Mucosa of descending colon (tissue), 3 donors: ENCODE measurements around the gene ZNF724. TPM values are rescaled to one million over a fixed set of nuclear protein-coding genes. Genes with fewer than 3 reads are reported as not detected.
"Not testable (repeated sequence)": the region's sequence is repeated elsewhere in the genome, so short reads cannot be mapped to it uniquely, and the experiment has no call there.

Experiments used
- ATAC-seq: fragments of 200-7000 bp; cut with Tn5 transposase; one replicate; pipeline ENCODE4 v1.9.1; 2020; ENCODE audit warnings: mild to moderate bottlenecking, moderate library complexity
- DNase-seq, 3 donors: peaks; one replicate each; pipeline ENCODE4 v3.0.0-alpha.2; 2020
- H3K36me3 ChIP-seq: fragments of 200-600 bp; one replicate; pipeline ENCODE4 v1.8.0; 2021; ENCODE audit warnings: low read depth, mild to moderate bottlenecking
- H3K4me1 ChIP-seq: fragments of 200-600 bp; one replicate; pipeline ENCODE4 v1.8.0; 2021; ENCODE audit warnings: low read depth, mild to moderate bottlenecking
- H3K4me3 ChIP-seq: fragments of 200-600 bp; one replicate; pipeline ENCODE4 v1.8.0; 2021; ENCODE audit warnings: mild to moderate bottlenecking
- H3K9me3 ChIP-seq: fragments of 200-600 bp; one replicate; pipeline ENCODE4 v1.8.0; 2021; ENCODE audit warnings: mild to moderate bottlenecking
- CTCF ChIP-seq: fragments of 200-600 bp; IDR thresholded peaks from one replicate; pipeline ENCODE4 v1.8.0; 2022; ENCODE audit warnings: antibody characterized with exemption, mild to moderate bottlenecking
- intact Hi-C, 2 donors: fragments of 100-400 bp; cut with DNase I in 1 of 2; cut with micrococcal nuclease in 1 of 2; formaldehyde crosslinking; loops; one replicate each; pipeline versions ENCODE4 v1.11.0 to v1.11.1; 2022; cut with DNase I, micrococcal nuclease
- long read RNA-seq, 2 donors: library from polyadenylated mRNA; unstranded; transcript quantifications; one replicate each; pipeline ENCODE4 v2.0.0, GENCODE V29; 2019 to 2021
- total RNA-seq, 3 donors: library from RNA; stranded (reverse); fragmentation: NEBNext Ultra II Directional in 2 of 3; extraction: Animal tissue kit (Norgen Biotek cat#: 25700) in 2 of 3; gene quantifications; one replicate each; pipeline versions ENCODE4 v1.2.1 to v1.2.4, GENCODE V29; 2021 to 2023
- donor health status: DM: no; HTN: no; CAD: no; lungs with moderate emphysema.
- donor health status: DM: no; HTN: no; CAD: no.
- donor health status: DM: no; HTN: yes; CAD: no.

Gene ZNF724
- 1 to 10 TPM; 2.5 to 4.4 (median 2.7) TPM for total RNA-seq
- long read RNA-seq, donor 1: 0 reads
- long read RNA-seq, donor 2: 0 reads

DNA sequence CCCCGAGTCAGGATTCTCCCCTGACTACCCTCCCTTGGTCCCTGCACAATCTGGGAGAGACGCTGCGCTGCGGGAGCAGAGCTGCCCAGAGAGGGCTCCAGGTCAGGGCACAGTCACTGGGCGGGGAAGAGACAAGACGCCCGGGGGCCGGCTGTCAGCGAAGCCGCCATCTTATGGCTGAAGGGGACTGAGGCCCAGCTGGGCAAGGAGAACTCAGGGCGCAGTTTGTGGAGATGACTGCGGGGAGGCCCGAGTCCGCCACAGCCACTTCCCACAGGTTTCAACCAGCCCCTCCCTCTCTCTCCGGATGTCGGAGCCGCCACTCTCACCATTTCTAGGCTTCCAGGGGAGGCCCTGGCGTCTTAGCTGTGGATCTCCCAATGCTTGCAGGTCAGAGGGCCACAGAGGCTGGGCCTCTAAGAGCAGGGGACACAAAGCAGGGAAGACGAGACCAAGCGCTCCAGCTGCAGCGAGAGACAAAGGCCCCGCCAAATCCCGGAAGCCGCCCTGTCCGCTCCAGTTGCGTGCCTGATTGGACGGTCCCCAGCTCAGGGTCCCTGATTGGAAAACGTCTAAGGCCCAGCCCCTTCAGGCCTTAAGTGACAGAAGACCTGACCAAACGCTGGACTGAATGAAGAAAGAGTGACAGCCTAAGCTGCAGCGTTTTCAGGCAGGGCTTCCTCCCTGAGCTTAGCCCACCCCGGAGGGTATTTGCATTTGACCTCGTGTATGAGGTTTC, at the start of gene ZNF724:
TSS of gene ZNF724 (minus strand) at position 484 of the 739 bp plus-strand sequence. CDS start at position 332, 152 bp downstream.
- ATAC-seq (peak; percentile 98), DNase-seq (peak; percentile 93 to 94 (median 94))
- TF ChIP-seq CTCF: no peak

GRCh38 chr19:23294141-23294540, 43.9 kb upstream of the ZNF724 start:
- Histone ChIP-seq H3K4me1 (no peaks in the 10 kb centered on the region), H3K4me3 (no peak overlapping the region), H3K9me3 (peaks cover 3% of the 10 kb centered on the region), H3K36me3 (no peaks in the 10 kb centered on the region)
- ATAC-seq (no peak), DNase-seq (no peak)
- intact Hi-C loops: no loop called here
- no peak for TF ChIP-seq CTCF

More for the DNA sequence above, at the start of gene ZNF724:
- H3K9me3 ChIP-seq: no peaks in the 10 kb centered on the region
- intact Hi-C loops: no loop called here
- no peaks in the 10 kb centered on the region for H3K36me3 ChIP-seq
- H3K4me1 ChIP-seq: peaks cover 3% of the 10 kb centered on the region
- H3K4me3 ChIP-seq: peak within 1 kb of the TSS; percentile 36

- DNase-seq, intact Hi-C loops: not testable (repeated sequence)
These were observed 39.8 kb upstream of the ZNF724 start for GRCh38 chr19:23289966-23290365.

DNA sequence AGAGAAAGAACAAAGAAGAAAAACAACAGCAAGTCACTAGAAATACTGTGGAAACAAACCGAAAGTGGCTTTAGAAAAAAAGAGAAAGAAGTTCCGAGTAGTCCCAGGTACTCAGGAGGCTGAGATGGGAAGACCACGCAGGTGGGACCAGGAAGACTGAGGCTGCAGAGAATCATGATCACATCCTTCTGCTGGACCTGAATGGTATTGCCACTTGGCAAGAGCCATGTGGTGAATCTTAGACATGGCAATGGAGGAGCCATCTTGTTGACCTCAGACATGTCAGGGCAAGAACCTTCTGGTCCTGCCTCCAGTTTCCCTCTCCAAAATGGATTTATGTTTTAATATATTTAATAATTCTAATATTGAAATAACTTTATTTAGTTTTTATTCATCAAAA, 37.4 kb upstream of the ZNF724 start:
- H3K36me3 ChIP-seq: no peaks in the 10 kb centered on the region
- intact Hi-C loops: no loop called here
- no peak overlapping the region for H3K4me3 ChIP-seq
- DNase-seq (no peak), ATAC-seq (no peak)
- H3K4me1 ChIP-seq: no peaks in the 10 kb centered on the region
- H3K9me3 ChIP-seq: peaks cover 9% of the 10 kb centered on the region
- TF ChIP-seq CTCF: no peak

More at GRCh38 chr19:23289966-23290365, 39.8 kb upstream of the ZNF724 start:
- not testable (repeated sequence) for H3K36me3 ChIP-seq, ATAC-seq, H3K4me1 ChIP-seq, H3K9me3 ChIP-seq, H3K4me3 ChIP-seq

DNA sequence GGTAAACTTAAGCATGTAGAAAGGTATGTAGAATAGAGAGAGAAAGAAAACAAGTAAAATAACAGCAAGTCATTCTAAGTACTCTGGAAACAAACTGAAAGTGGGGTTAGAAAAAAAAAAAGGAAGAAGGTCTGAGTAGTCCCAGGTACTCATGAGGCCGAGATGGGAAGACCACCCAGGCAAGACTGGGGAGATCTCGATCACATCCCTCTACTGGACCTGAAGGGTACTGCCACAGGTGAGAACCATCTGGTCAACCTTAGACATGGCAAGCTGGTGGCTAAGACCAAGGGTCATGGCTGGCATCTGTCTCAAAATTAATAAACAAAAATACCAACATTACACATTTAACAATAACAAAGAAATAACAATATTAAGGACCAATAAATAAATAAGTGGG, 36.3 kb upstream of the ZNF724 start:
- Histone ChIP-seq H3K4me1 (no peaks in the 10 kb centered on the region), H3K36me3 (no peaks in the 10 kb centered on the region), H3K9me3 (peaks cover 9% of the 10 kb centered on the region), H3K4me3 (no peak overlapping the region)
- no peak for TF ChIP-seq CTCF
- DNase-seq (no peak), ATAC-seq (no peak)
- intact Hi-C loops: no loop called here

DNA sequence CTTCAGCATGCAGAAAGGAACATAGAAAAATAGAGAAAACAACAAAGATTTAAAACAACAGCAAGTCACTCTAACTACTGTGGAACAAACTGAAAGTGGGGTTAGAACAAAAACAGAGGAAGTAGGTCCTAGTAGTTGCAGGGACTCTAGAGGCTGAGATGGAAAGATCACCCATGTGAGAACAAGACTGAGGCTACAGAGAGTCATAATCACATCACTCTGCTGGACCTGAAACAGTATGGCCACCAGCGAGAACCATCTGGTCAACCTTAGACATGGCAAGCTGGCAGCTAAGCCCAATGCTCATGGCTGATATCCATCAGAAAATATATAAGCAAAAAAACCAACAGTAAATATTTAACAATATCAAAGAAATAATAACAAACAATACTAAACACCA, 35.8 kb upstream of the ZNF724 start:
- TF ChIP-seq CTCF: no peak
- H3K9me3 ChIP-seq: peaks cover 9% of the 10 kb centered on the region
- no peak for DNase-seq
- no peak overlapping the region for H3K4me3 ChIP-seq
- intact Hi-C loops: no loop called here
- no peaks in the 10 kb centered on the region for H3K4me1 ChIP-seq
- no peaks in the 10 kb centered on the region for H3K36me3 ChIP-seq
- ATAC-seq: no peak

- ATAC-seq, DNase-seq, H3K4me1 ChIP-seq, intact Hi-C loops, H3K4me3 ChIP-seq, H3K9me3 ChIP-seq, H3K36me3 ChIP-seq: not testable (repeated sequence)
These were observed 35.1 kb upstream of the ZNF724 start for GRCh38 chr19:23285326-23285725.
